Measurements from ENCODE around the gene NOC2L.
"Not testable (repeated sequence)": the region's sequence is repeated elsewhere in the genome, so short reads cannot be mapped to it uniquely, and the experiment has no call there.

The NOC2L gene

DNA sequence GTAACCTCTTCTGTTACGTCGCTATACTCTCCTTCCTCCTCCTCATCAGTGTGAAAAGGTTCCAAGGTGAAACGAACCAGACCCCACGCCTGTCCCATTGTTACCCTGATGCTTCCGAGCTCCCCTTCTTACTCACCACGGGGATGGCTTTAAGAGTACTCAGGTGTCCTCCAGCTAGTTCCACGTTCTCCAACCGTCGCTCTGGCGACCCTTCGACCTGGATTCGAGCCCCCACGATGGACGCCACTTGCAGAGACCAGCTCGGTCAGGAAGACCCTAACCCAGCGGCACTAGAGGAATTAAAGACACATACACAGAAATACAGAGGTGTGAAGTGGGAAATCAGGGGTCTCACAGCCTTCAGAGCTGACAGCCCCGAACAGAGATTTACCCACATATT, 61.1 kb downstream of the NOC2L start:
- DNase-seq = not testable (repeated sequence)

DNA sequence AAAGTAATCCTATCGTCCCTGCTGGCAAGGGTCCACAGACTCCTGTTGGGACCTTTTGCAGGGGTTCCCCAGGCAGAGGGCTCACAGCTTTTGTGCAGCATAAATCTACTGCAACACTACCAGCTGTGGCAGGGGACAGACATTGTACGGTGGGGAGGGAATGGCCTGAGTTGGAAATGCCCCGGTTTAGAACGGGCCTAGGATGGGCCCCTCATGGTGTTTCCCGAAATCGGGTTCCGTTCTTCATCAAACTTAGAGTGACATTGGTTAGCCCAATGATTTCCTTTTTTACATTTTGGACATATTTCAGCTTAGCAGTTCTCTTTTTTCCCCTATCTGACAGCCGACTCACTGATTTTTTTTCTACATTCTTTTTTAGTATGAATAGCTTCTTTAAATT, 61.8 kb downstream of the NOC2L start:
- DNase-seq = no peak
